NB4 (cell line): ENCODE measurements around the gene ZW10.

Source experiments
- CTCF ChIP-seq: IDR thresholded peaks from one replicate; pipeline ENCODE4 v1.5.1; 2012; ENCODE audit warnings: low read depth, low read length
- MAX ChIP-seq: IDR thresholded peaks from 2 replicates; pipeline ENCODE4 v1.6.1; 2011; ENCODE audit warnings: low read depth, low read length
- MYC ChIP-seq: IDR thresholded peaks from 2 replicates; pipeline ENCODE4 v1.6.1; 2011; ENCODE audit warnings: low read depth, low read length
- POLR2A ChIP-seq: IDR thresholded peaks from 2 replicates; pipeline ENCODE4 v1.6.1; 2011; ENCODE audit warnings: mild to moderate bottlenecking; ENCODE audit not compliant: insufficient read length; ENCODE audit errors: extremely low read depth

GRCh38 chr11:113802621-113803020, 29.1 kb upstream of the ZW10 start:
- TF ChIP-seq MAX (no peak), CTCF (no peak), POLR2A (no peak), MYC (no peak)
